AG04450 (cell line): ENCODE data around the gene PTPN4. TPM values are rescaled to one million over a fixed set of nuclear protein-coding genes. Genes with fewer than 3 reads are reported as not detected.

Experiments
- CTCF ChIA-PET: fragments of 300-600, 350-600 bp; formaldehyde crosslinking; extraction: SDS; loops from one replicate; lab custom pipeline; 2022; ENCODE audit warnings: antibody characterized with exemption, inconsistent platforms; lab: Charles Lee
- POLR2A ChIA-PET: fragments of 350-600 bp; formaldehyde crosslinking; extraction: SDS; loops from one replicate; lab custom pipeline; 2021; ENCODE audit warnings: antibody characterized with exemption, inconsistent platforms; lab: Yijun Ruan, JAX
- DNase-seq: peaks from one replicate; pipeline ENCODE4 v3.0.0-alpha.2; 2011; ENCODE audit warnings: low read depth, low spot score
- H3K27ac ChIP-seq: one replicate; pipeline ENCODE4 v1.5.1; 2012; ENCODE audit warnings: low read depth, low read length, control low read depth
- H3K27me3 ChIP-seq: one replicate; pipeline ENCODE4 v1.6.0; 2012; ENCODE audit warnings: low read length; ENCODE audit not compliant: control insufficient read depth, insufficient read depth
- H3K4me3 ChIP-seq: 2 replicates; pipeline ENCODE4 v1.5.1; 2011; ENCODE audit warnings: mild to moderate bottlenecking, low read depth, low read length, control low read depth
- H3K9me3 ChIP-seq: 2 replicates; pipeline ENCODE4 v1.5.1; 2012; ENCODE audit warnings: low read length; ENCODE audit not compliant: control insufficient read depth, insufficient read depth
- CTCF ChIP-seq: IDR thresholded peaks from 2 replicates; pipeline ENCODE4 v1.5.1; 2011; ENCODE audit warnings: low read depth, low read length, control low read depth, inconsistent platforms
- polyA plus RNA-seq: library from polyadenylated mRNA; depleted of rRNA; stranded (reverse); fragments of >200 nt; gene quantifications from 2 replicates; pipeline ENCODE4 v1.2.3, GENCODE V29; 2011

Gene PTPN4
- polyA plus RNA-seq, 1 experiment: 19.6 TPM

DNA sequence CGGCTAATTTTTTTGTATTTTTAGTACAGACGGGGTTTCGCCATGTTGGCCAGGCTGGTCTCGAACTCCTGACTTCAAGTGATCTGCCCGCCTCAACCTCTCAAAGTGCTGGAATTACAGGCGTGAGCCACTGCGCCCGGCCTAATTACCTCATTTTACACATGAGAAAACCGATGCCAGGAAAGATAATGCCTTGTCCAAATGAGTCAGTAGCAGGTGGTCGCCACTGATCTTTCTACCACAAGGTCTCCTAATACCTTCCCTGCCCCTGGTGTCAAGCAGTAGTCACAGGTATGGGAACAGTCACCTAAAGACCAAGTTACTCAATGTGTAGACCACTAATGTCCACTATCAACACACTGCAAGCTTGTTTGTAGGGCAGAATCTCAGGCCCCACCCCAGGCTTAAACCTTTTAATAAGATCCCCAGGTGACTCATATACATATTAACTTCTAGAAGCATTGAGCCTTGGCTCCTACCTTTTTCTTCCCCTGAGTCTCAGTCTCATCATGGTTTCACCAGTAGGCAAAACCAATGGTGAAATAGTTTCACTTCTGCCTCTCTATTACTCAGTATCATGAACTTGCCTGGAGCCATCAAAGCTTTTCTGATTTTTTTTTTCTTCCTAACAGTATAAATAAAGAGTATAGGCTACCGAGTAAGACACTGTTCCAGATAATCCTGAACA, 246.3 kb downstream of the PTPN4 start:
- H3K9me3 ChIP-seq: no peaks in the 10 kb centered on the region
- no peak for DNase-seq
- ChIA-PET POLR2A (no interaction called here), CTCF (interaction anchor here (0.8 to 1.2 kb wide), 2 partner anchors 170 to 1085 kb away, joined by 3 read pairs; no protein-coding TSS in a partner anchor)
- no peak overlapping the region for H3K4me3 ChIP-seq
- no peak overlapping the region for H3K27ac ChIP-seq
- no peak for TF ChIP-seq CTCF
- no peaks in the 10 kb centered on the region for H3K27me3 ChIP-seq

GRCh38 chr2:120007851-120008250, 248.1 kb downstream of the PTPN4 start:
- no peak for DNase-seq
- CTCF ChIA-PET: no interaction called here

GRCh38 chr2:120012363-120012762, 252.6 kb downstream of the PTPN4 start:
- no peaks in the 10 kb centered on the region for H3K27me3 ChIP-seq
- no peaks in the 10 kb centered on the region for H3K9me3 ChIP-seq
- ChIA-PET CTCF (interaction anchor here (0.7 to 2.2 kb wide), 2 partner anchors 47 to 163 kb away, joined by 5 to 10 read pairs; no protein-coding TSS in a partner anchor), POLR2A (interaction anchor here (0.6 to 1.0 kb wide), 3 partner anchors 45 to 253 kb away, joined by 4 read pairs; partner anchors contain the start of gene PTPN4)
- no peak overlapping the region for H3K27ac ChIP-seq
- DNase-seq: no peak
- peak overlapping the region; percentile 56 for H3K4me3 ChIP-seq
- no peak for TF ChIP-seq CTCF

More at GRCh38 chr2:120007851-120008250, 248.1 kb downstream of the PTPN4 start:
- Histone ChIP-seq H3K27ac (no peak overlapping the region), H3K4me3 (no peak overlapping the region), H3K27me3 (no peaks in the 10 kb centered on the region), H3K9me3 (no peaks in the 10 kb centered on the region)
- TF ChIP-seq CTCF: no peak
- POLR2A ChIA-PET: no interaction called here

GRCh38 chr2:120012771-120013596, 253.3 kb downstream of the PTPN4 start, which contains the start of gene EPB41L5:
EPB41L5 (plus strand) TSS chr2:120013077; CDS start chr2:120019085, 6,008 bp downstream.
- POLR2A ChIA-PET: interaction anchor here (0.6 to 1.0 kb wide), 3 partner anchors 46 to 253 kb away, joined by 4 read pairs; partner anchors contain the start of gene PTPN4
- H3K27ac ChIP-seq: no peak within 1 kb of the TSS
- CTCF ChIA-PET: interaction anchor here (0.5 to 2.2 kb wide), 2 partner anchors 10 to 162 kb away, joined by 3 to 10 read pairs; no protein-coding TSS in a partner anchor
- no peak for TF ChIP-seq CTCF
- DNase-seq: peak; percentile 82
- no peaks in the 10 kb centered on the region; the same call in 1 of the 2 replicates for H3K9me3 ChIP-seq
- H3K27me3 ChIP-seq: no peaks in the 10 kb centered on the region
- H3K4me3 ChIP-seq: peak within 1 kb of the TSS; percentile 78
